ENCODE results near the gene BACH2. TPM values are rescaled to one million over a fixed set of nuclear protein-coding genes. Genes with fewer than 3 reads are reported as not detected.

The BACH2 gene
- total RNA-seq, 1 experiment from 2014 or later = 3.3 TPM

DNA sequence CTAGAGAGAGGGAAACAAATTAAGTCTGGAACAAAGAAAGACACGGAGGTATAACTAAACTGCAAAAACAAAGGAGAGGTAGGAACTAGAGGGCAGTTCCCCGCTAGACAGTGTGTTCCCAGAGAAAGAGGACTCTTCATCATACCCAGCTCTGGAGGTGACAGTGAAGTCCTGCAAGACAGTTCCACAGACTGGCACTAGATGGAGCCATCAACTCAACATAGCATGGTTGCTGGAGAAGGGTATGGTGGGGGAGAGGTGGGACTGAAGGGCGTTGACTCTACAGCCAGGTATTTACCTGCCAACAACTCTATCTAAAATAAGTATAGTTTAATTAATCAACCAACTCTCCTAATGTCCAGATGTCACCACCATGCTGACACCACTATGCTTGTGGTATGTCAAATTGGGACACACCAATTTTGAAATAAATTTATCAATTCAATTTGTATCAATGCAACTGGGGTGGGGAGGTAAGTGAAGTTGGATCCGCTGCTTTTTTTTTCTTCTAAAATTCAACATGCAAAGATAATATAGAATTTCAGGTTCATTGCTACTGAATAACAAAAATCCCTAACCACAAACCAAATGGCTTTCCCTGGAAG is 9.7 kb downstream of the BACH2 start:
- H3K9me2 ChIP-seq (ENCODE audit: insufficient read depth) = no peaks in the 10 kb centered on the region
- H2AFZ ChIP-seq (ENCODE audit: low read depth, low read length, poor library complexity, severe bottlenecking) = no peak overlapping the region
- peaks cover 23 to 37% of the 10 kb centered on the region in 2 experiments for H3K4me1 ChIP-seq (ENCODE audit: control insufficient read depth in 1 of 2, insufficient read depth in 2 of 2, low read length in 2 of 2)
- peak; percentile 72 for DNase-seq (ENCODE audit: low read depth, low spot score)
- ChIA-PET CTCF (interaction anchor here (0.6 to 2.7 kb wide), 4 partner anchors 69 to 346 kb away, joined by 3 to 10 read pairs (median 4); no protein-coding TSS in a partner anchor), RAD21 (ENCODE audit: low non-redundant PET in 1 of 2, low total read pairs in 2 of 2, uncharacterized antibody in 2 of 2, unreplicated experiment in 2 of 2) (interaction anchor here in 1 of 2 experiments (1.0 kb wide), 1 partner anchor 347 kb away, joined by 4 read pairs; no protein-coding TSS in a partner anchor), POLR2A (no interaction called here)
- no peak overlapping the region for H3K4me2 ChIP-seq (ENCODE audit: low read length)
- intact Hi-C loops (cut with micrococcal nuclease) = loop anchor here (1.0 to 10.0 kb wide), 2 partner anchors 192 to 342 kb away; no protein-coding TSS in a partner anchor
- H3K4me3 ChIP-seq (replicated peaks in 1 of 2; ENCODE audit: low read depth in 1 of 2, low read length in 2 of 2) = no peak overlapping the region
- no peaks in the 10 kb centered on the region for H3K79me2 ChIP-seq (ENCODE audit: insufficient read depth, low read length)
- no peak overlapping the region for H3K9ac ChIP-seq (ENCODE audit: low read length)
- no peak overlapping the region for H3K27ac ChIP-seq (ENCODE audit: low read depth, low read length)
- H3K9me3 ChIP-seq (ENCODE audit: control insufficient read depth in 1 of 2, insufficient read depth in 1 of 2, low read depth in 1 of 2, low read length in 2 of 2) = no peaks in the 10 kb centered on the region
- no peaks in the 10 kb centered on the region for H4K20me1 ChIP-seq (ENCODE audit: insufficient read depth)
- ATAC-seq = peak; percentile 55
- TF ChIP-seq RAD21 (IDR thresholded peaks at IDR 0.05; ENCODE audit: low read depth) (peak; percentile 85), SRF (IDR thresholded peaks at IDR 0.05; ENCODE audit: low read depth) (no peak), CBX3 (IDR thresholded peaks at IDR 0.05; ENCODE audit: low read depth) (peak; percentile 86), ZNF274 (IDR thresholded peaks at IDR 0.05; ENCODE audit: low read depth, low read length) (no peak), EGR1 (IDR thresholded peaks at IDR 0.05; ENCODE audit: low read depth) (no peak)
- TF ChIP-seq, protein P1, sequence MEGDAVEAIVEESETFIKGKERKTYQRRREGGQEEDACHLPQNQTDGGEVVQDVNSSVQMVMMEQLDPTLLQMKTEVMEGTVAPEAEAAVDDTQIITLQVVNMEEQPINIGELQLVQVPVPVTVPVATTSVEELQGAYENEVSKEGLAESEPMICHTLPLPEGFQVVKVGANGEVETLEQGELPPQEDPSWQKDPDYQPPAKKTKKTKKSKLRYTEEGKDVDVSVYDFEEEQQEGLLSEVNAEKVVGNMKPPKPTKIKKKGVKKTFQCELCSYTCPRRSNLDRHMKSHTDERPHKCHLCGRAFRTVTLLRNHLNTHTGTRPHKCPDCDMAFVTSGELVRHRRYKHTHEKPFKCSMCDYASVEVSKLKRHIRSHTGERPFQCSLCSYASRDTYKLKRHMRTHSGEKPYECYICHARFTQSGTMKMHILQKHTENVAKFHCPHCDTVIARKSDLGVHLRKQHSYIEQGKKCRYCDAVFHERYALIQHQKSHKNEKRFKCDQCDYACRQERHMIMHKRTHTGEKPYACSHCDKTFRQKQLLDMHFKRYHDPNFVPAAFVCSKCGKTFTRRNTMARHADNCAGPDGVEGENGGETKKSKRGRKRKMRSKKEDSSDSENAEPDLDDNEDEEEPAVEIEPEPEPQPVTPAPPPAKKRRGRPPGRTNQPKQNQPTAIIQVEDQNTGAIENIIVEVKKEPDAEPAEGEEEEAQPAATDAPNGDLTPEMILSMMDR (IDR thresholded peaks at IDR 0.05 in 2 of 3, conservative IDR thresholded peaks at IDR 0.05 in 1 of 3; ENCODE audit: borderline replicate concordance in 1 of 3, insufficient read depth in 1 of 3, low read depth in 2 of 3, low read length in 2 of 3) = peak; percentile 65 to 93 (median 84)
- BruUV-seq (replicated peaks) = no TSS peak
- no peaks in the 10 kb centered on the region for H3K36me3 ChIP-seq (ENCODE audit: control insufficient read depth in 1 of 2, insufficient read depth in 2 of 2, low read length in 2 of 2)
- H3K27me3 ChIP-seq (ENCODE audit: insufficient read depth, low read length) = no peaks in the 10 kb centered on the region

Data from HCT116 (cell line).